ENCODE data around the gene TRIM16. TPM values are rescaled to one million over a fixed set of nuclear protein-coding genes. Genes with fewer than 3 reads are reported as not detected.
"Not testable (repeated sequence)": the region's sequence is repeated elsewhere in the genome, so short reads cannot be mapped to it uniquely, and the experiment has no call there.

The TRIM16 gene
- total RNA-seq (2014; rRNA removed; shearing (Covaris generic)) = 32.1 and 39.0 TPM in 2 replicates
- 21.3 and 23.2 TPM in 2 replicates for polyA plus RNA-seq (2016; fragmentation: Nextera tagmentation; extraction: Ambion mirVana)

DNA sequence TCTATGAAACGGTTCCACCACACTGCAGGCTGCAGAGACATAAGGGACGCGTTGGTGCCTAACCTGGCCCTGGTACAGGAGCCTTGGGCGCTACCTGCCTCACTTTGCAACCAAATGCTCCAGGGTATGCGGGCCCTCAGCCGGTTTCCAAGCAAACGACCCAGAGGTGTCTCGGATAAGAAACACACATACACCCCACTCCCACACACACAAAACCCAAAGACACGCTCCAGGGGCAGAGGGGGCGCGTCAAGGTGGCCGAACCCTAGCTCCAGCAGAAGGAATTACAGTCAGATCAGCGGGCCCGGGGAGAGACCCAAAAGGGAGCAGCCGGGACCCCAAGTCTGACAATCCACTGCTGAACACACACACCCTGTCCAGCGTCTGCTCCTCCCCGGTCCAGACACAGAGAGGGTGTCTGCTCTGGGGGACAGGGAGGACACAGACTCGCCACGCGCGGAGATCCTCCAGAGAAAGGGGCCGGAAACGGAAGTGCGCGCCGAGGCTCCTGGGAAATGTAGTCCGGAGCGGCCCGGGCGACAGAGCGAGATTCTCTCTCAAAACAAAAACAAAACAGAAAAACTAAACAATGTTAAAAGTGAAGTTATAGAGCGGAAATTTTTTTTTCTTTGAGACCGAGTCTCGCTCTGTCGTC is at the start of gene TRIM16:
TSS of gene TRIM16 (minus strand) at position 488 of the 655 bp plus-strand sequence. CDS start 32,702 bp downstream, outside the sequence.
- H3K9me2 ChIP-seq (ENCODE audit: insufficient read depth); H3K27me3 ChIP-seq (replicated peaks; ENCODE audit: insufficient read depth); H3K9me3 ChIP-seq (ENCODE audit: low read depth); H3K36me3 ChIP-seq (ENCODE audit: low read depth); H4K20me1 ChIP-seq (ENCODE audit: insufficient read depth); H3F3A ChIP-seq (ENCODE audit: insufficient read depth); H3K4me1 ChIP-seq (ENCODE audit: insufficient read depth); H3K79me2 ChIP-seq (ENCODE audit: insufficient read depth); in situ Hi-C loops (cut with MboI): not testable (repeated sequence)
- DNase-seq = peak; percentile 80
- Histone ChIP-seq H3K27ac (peak within 1 kb of the TSS; percentile 55), H3K9ac (peak within 1 kb of the TSS; percentile 82), H3K4me2 (ENCODE audit: unreplicated experiment) (peak within 1 kb of the TSS; percentile 93), H3K4me3 (peak within 1 kb of the TSS; percentile 87), H2AFZ (peak within 1 kb of the TSS; percentile 99)
- 1% methylated on average over 32 to 34 of the region's 35 CpGs for WGBS, 2 experiments (ENCODE audit: low coverage in 1 of 2, low lambda C conversion rate in 2 of 2, missing lambda C conversion rate in 2 of 2)

DNA sequence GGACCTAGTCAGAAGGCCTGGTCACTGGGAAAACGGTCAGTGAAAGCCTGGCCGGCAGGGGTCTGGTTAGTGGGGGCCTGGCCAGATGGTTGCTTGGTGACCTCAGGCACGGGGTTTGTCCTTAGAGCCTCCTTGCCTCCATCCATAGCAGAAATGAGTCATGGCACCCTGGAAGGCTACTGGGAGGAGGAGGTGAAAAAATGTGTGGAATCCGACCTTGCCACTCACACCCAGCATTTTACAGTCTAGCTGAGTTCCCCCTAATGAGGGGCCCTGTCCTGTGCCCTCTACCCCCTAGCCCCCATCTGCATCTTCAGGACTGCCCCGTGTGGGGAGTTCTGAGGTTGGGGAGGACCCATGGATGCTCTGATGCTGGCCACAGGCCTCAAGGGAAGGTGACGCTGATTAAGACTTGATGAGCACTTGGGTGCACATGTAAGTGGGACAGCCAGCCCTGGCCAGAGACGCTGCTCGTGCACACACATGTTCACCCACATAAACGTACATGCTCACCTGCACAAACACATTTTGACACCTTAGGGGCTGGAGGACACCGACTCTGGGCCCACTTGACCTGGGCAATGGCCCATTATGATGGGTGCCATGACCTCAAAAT is 49.2 kb upstream of the TRIM16 start:
- H3F3A ChIP-seq (ENCODE audit: insufficient read depth); H3K4me3 ChIP-seq; H2AFZ ChIP-seq; H3K9me2 ChIP-seq (ENCODE audit: insufficient read depth); in situ Hi-C loops (cut with MboI); H3K9me3 ChIP-seq (ENCODE audit: low read depth); H3K4me1 ChIP-seq (ENCODE audit: insufficient read depth); H3K79me2 ChIP-seq (ENCODE audit: insufficient read depth); DNase-seq; H3K27me3 ChIP-seq (replicated peaks; ENCODE audit: insufficient read depth); H3K36me3 ChIP-seq (ENCODE audit: low read depth); H3K9ac ChIP-seq; H4K20me1 ChIP-seq (ENCODE audit: insufficient read depth); H3K4me2 ChIP-seq (ENCODE audit: unreplicated experiment); H3K27ac ChIP-seq: not testable (repeated sequence)
- WGBS, 2 experiments (ENCODE audit: low coverage in 1 of 2, low lambda C conversion rate in 2 of 2, missing lambda C conversion rate in 2 of 2) = 71 to 77% methylated on average over 6 to 10 of the region's 10 CpGs

DNA sequence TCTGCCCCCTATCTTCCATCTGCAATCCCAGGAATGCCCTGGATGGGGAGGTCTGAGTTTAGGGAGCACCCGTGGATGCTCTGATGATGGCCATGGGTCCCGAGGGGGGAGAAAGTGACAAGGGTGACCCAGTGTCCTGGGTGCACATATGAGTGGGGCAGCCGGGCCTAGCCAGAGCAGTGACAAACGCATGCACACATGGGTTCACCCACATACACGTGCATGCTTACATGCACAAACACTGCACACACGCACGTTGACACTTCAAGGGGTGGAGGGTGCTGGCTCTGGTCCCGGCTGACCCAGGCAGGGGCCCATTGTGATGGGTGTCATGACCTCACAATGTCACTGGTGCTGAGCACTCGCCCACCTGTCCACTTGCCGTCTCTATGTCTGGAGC is 47.8 kb upstream of the TRIM16 start, which contains the start of gene TBC1D26:
TSS of gene TBC1D26 (plus strand) at position 384 of the 400 bp plus-strand sequence. CDS start 3,066 bp downstream, outside the sequence.
- H3K9ac ChIP-seq; H3F3A ChIP-seq (ENCODE audit: insufficient read depth); H4K20me1 ChIP-seq (ENCODE audit: insufficient read depth); H3K4me1 ChIP-seq (ENCODE audit: insufficient read depth); H3K9me2 ChIP-seq (ENCODE audit: insufficient read depth); H3K36me3 ChIP-seq (ENCODE audit: low read depth); H3K27ac ChIP-seq; H3K79me2 ChIP-seq (ENCODE audit: insufficient read depth); in situ Hi-C loops (cut with MboI); DNase-seq; H2AFZ ChIP-seq; H3K9me3 ChIP-seq (ENCODE audit: low read depth); H3K4me2 ChIP-seq (ENCODE audit: unreplicated experiment); H3K27me3 ChIP-seq (replicated peaks; ENCODE audit: insufficient read depth); H3K4me3 ChIP-seq: not testable (repeated sequence)
- 67 to 72% methylated on average over 6 to 7 of the region's 10 CpGs for WGBS, 2 experiments (ENCODE audit: low coverage in 1 of 2, low lambda C conversion rate in 2 of 2, missing lambda C conversion rate in 2 of 2)

DNA sequence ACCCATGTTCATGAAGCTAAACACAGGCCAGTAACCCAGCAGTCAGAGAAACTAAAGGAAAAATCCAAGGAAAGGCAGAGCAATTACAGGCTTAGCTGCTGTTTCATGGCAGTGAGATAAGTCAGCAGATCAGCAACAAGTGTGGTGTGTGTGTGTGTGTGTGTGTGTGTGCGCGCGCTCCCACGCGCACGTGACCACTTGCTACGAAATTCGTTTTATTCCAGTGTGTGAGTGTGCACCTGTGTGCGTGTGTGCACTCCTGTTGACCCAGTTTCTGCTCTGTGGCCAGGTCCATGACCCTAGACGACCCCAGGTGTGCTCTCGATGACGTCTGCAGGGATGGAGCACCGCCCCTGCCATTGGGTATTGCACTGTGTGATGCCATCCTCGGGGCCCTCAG is 46.4 kb upstream of the TRIM16 start:
- H3K36me3 ChIP-seq (ENCODE audit: low read depth); H3K9me3 ChIP-seq (ENCODE audit: low read depth); H3K4me1 ChIP-seq (ENCODE audit: insufficient read depth); H3K27ac ChIP-seq; H3K79me2 ChIP-seq (ENCODE audit: insufficient read depth); H3K9me2 ChIP-seq (ENCODE audit: insufficient read depth); H2AFZ ChIP-seq; H4K20me1 ChIP-seq (ENCODE audit: insufficient read depth); H3K4me3 ChIP-seq; H3K9ac ChIP-seq; in situ Hi-C loops (cut with MboI); DNase-seq; H3K4me2 ChIP-seq (ENCODE audit: unreplicated experiment); H3F3A ChIP-seq (ENCODE audit: insufficient read depth); H3K27me3 ChIP-seq (replicated peaks; ENCODE audit: insufficient read depth): not testable (repeated sequence)
- WGBS, 2 experiments (ENCODE audit: low coverage in 1 of 2, low lambda C conversion rate in 2 of 2, missing lambda C conversion rate in 2 of 2) = 62 to 74% methylated on average over 4 to 5 of the region's 14 CpGs

DNA sequence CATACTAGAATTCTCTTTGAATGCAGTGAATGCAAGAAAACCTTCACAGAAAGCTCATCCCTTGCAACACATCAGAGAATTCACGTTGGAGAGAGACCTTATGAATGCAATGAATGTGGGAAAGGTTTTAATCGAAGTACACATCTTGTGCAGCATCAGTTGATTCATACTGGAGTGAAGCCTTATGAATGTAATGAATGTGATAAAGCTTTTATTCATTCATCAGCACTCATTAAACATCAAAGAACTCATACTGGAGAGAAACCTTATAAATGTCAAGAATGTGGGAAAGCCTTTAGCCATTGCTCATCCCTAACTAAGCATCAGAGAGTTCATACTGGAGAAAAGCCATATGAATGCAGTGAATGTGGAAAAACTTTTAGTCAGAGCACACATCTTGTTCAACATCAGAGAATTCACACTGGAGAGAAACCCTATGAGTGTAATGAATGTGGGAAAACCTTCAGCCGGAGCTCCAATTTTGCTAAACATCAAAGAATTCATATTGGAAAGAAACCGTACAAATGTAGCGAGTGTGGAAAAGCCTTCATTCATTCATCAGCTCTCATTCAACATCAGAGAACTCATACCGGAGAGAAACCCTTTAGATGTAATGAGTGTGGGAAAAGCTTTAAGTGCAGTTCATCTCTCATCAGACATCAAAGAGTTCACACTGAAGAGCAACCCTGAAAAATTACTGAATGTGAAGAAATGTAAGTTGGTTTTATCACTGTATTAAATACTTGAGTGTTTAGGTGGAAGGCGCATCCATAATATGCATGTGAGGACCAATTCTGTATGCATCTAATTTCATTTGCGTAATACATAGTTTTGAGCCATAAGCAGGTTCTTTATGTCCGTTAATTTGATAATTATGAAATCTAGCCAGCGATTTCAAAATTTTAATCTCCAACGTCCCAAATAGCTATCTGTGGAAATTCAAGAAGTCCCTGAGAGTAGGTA is 32.8 kb upstream of the TRIM16 start:
- H3K4me1 ChIP-seq (ENCODE audit: insufficient read depth); H3K27ac ChIP-seq; DNase-seq; H3K4me3 ChIP-seq; in situ Hi-C loops (cut with MboI); H2AFZ ChIP-seq; H4K20me1 ChIP-seq (ENCODE audit: insufficient read depth); H3K9me2 ChIP-seq (ENCODE audit: insufficient read depth); H3K79me2 ChIP-seq (ENCODE audit: insufficient read depth); H3K9ac ChIP-seq; H3K27me3 ChIP-seq (replicated peaks; ENCODE audit: insufficient read depth); H3K9me3 ChIP-seq (ENCODE audit: low read depth); H3F3A ChIP-seq (ENCODE audit: insufficient read depth); H3K4me2 ChIP-seq (ENCODE audit: unreplicated experiment): not testable (repeated sequence)
- peaks cover 37% of the 10 kb centered on the region for H3K36me3 ChIP-seq (ENCODE audit: low read depth)
- 95 to 98% methylated on average over 11 of the region's 11 CpGs for WGBS, 2 experiments (ENCODE audit: low coverage in 1 of 2, low lambda C conversion rate in 2 of 2, missing lambda C conversion rate in 2 of 2)

DNA sequence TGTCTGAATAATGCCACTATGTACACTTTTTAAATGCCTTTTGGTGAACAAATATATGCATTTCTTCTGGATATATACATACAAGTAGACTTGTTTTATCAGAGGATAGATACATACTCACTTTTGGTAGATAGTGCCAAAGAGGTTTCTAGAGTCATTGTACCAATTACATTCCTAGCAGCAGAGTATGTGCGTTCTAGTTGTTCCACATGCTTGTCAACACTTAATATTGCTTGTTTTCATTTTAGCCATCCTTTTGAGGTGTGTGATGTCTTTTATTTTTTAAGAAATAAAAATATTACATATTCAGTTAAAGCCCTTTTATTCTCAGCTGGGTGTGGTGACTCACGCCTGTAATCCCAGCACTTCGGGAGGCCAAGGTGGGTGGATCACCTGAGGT is 24.8 kb upstream of the TRIM16 start:
- H2AFZ ChIP-seq; H3K9ac ChIP-seq; H3K9me2 ChIP-seq (ENCODE audit: insufficient read depth); H3K27ac ChIP-seq; H3K27me3 ChIP-seq (replicated peaks; ENCODE audit: insufficient read depth); H3F3A ChIP-seq (ENCODE audit: insufficient read depth); H3K4me1 ChIP-seq (ENCODE audit: insufficient read depth); H3K4me2 ChIP-seq (ENCODE audit: unreplicated experiment); H4K20me1 ChIP-seq (ENCODE audit: insufficient read depth); in situ Hi-C loops (cut with MboI); H3K4me3 ChIP-seq; H3K79me2 ChIP-seq (ENCODE audit: insufficient read depth); H3K9me3 ChIP-seq (ENCODE audit: low read depth): not testable (repeated sequence)
- peaks cover 64% of the 10 kb centered on the region for H3K36me3 ChIP-seq (ENCODE audit: low read depth)
- 98 to 100% methylated on average over 3 of the region's 3 CpGs for WGBS, 2 experiments (ENCODE audit: low coverage in 1 of 2, low lambda C conversion rate in 2 of 2, missing lambda C conversion rate in 2 of 2)
- DNase-seq = peak; percentile 1

DNA sequence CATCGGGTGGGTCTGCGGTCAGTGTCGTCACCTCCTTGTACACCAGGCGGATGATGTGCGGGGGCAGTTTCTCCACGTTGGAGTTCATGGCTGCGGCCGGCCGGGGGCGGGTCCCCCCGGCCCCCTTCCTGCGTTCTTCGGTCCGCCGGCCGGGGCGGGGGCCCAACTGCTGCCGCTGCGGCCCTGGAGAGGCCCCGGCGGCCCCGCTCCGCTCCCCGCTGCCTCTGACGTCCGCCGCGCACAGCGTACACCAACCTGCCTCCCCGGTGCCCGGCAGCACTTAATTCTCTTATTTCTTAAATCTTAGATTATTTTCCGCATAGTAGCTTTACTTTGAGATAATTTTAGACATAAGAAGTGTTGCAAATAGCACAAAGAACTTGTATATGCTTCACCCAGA is 20.7 kb upstream of the TRIM16 start:
- H3F3A ChIP-seq (ENCODE audit: insufficient read depth); DNase-seq; H3K79me2 ChIP-seq (ENCODE audit: insufficient read depth); H3K9me3 ChIP-seq (ENCODE audit: low read depth); H3K4me1 ChIP-seq (ENCODE audit: insufficient read depth); H3K9me2 ChIP-seq (ENCODE audit: insufficient read depth); H4K20me1 ChIP-seq (ENCODE audit: insufficient read depth); in situ Hi-C loops (cut with MboI); H2AFZ ChIP-seq; H3K27ac ChIP-seq; H3K4me2 ChIP-seq (ENCODE audit: unreplicated experiment); H3K4me3 ChIP-seq; H3K27me3 ChIP-seq (replicated peaks; ENCODE audit: insufficient read depth); H3K9ac ChIP-seq: not testable (repeated sequence)
- peaks cover 46% of the 10 kb centered on the region for H3K36me3 ChIP-seq (ENCODE audit: low read depth)
- 99% methylated on average over 12 to 32 of the region's 32 CpGs for WGBS, 2 experiments (ENCODE audit: low coverage in 1 of 2, low lambda C conversion rate in 2 of 2, missing lambda C conversion rate in 2 of 2)
